DMS53 treated with DMSO at 0.1 percent for 48 hours (cell line): Measurements from ENCODE around the gene SATB2.
A peak's percentile ranks its signal among the peaks of the same experiment; 100 is the strongest.

Experiments used
- DNase-seq: peaks from one replicate; lab custom pipeline; 2025; ENCODE audit not compliant: unreplicated experiment; lab: John Stamatoyannopoulos, UW

The SATB2 gene

GRCh38 chr2:199457147-199458008, at the start of gene SATB2:
Gene SATB2 (minus strand): TSS chr2:199457939. CDS start chr2:199456037, 1,902 bp downstream.
- DNase-seq, result peak; percentile 50

GRCh38 chr2:199505755-199506403, 48.1 kb upstream of the SATB2 start:
- no peak for DNase-seq

GRCh38 chr2:199503148-199503547, 45.4 kb upstream of the SATB2 start:
- no peak for DNase-seq

- DNase-seq, result no peak
Measured at GRCh38 chr2:199499005-199499404, 41.3 kb upstream of the SATB2 start.

- no peak for DNase-seq
Measured at GRCh38 chr2:199495147-199495546, 37.4 kb upstream of the SATB2 start.

GRCh38 chr2:199490049-199490448, 32.3 kb upstream of the SATB2 start:
- no peak for DNase-seq

GRCh38 chr2:199488772-199489400, 31.1 kb upstream of the SATB2 start:
- DNase-seq, result peak; percentile 55

- DNase-seq, result peak; percentile 51
Measured at GRCh38 chr2:199485732-199486335, 28.1 kb upstream of the SATB2 start.

- DNase-seq, result peak; percentile 11
Measured at GRCh38 chr2:199484927-199485326, 27.2 kb upstream of the SATB2 start.

- no peak for DNase-seq
Measured at GRCh38 chr2:199480966-199481365, 23.2 kb upstream of the SATB2 start.

GRCh38 chr2:199477277-199477834, 19.6 kb upstream of the SATB2 start:
- no peak for DNase-seq

- peak; percentile 82 for DNase-seq
Measured at GRCh38 chr2:199471443-199472057, 13.8 kb upstream of the SATB2 start.

GRCh38 chr2:199470672-199471442, 13.1 kb upstream of the SATB2 start:
- peak; percentile 16 for DNase-seq

- DNase-seq, result no peak
Measured at GRCh38 chr2:199470361-199470671, 12.6 kb upstream of the SATB2 start.

- DNase-seq, result no peak
Measured at GRCh38 chr2:199469514-199470360, 12.0 kb upstream of the SATB2 start.

- DNase-seq, result no peak
Measured at GRCh38 chr2:199468561-199469513, 11.1 kb upstream of the SATB2 start.

- DNase-seq, result no peak
Measured at GRCh38 chr2:199467066-199467822, 9.5 kb upstream of the SATB2 start.
